HUDEP-2 (cell line): ENCODE results near the gene ATRIP.

ENCODE experiments used
- DNase-seq, 76 experiments: peaks; one replicate each; lab custom pipeline; 2025; ENCODE audit not compliant: unreplicated experiment in 76 of 76; lab: John Stamatoyannopoulos, UW

ATRIP gene

GRCh38 chr3:48409291-48410201, 37.0 kb upstream of the ATRIP start:
- DNase-seq = no peak

- no peak for DNase-seq
These were observed 36.1 kb upstream of the ATRIP start for GRCh38 chr3:48410205-48411040.

DNA sequence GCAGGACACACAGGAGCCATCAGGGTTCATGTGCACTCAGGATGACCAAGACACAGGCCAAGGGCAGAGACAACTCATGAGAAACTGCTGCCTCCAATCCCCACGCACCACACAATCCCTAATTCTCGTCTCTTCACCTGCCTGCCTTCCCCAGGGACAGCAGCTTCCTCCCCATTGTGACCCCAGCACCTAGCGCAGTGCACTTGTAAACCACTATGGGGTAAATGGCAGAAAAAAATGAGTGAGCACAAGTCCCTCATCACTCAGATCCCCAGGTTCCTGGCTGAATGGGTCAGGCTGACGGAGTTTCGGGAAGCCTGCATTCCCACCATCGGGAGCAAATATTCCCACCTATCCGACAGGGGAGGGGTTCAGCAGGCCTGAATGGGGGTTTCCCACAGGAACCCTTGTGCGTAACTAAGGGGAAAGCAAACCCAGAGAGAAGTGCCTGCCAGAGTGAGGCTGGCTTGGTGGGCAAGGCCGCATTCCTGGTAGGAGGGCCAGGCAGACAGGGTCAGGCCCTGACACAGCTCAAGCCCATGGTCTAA, 35.4 kb upstream of the ATRIP start:
- DNase-seq = no peak

DNA sequence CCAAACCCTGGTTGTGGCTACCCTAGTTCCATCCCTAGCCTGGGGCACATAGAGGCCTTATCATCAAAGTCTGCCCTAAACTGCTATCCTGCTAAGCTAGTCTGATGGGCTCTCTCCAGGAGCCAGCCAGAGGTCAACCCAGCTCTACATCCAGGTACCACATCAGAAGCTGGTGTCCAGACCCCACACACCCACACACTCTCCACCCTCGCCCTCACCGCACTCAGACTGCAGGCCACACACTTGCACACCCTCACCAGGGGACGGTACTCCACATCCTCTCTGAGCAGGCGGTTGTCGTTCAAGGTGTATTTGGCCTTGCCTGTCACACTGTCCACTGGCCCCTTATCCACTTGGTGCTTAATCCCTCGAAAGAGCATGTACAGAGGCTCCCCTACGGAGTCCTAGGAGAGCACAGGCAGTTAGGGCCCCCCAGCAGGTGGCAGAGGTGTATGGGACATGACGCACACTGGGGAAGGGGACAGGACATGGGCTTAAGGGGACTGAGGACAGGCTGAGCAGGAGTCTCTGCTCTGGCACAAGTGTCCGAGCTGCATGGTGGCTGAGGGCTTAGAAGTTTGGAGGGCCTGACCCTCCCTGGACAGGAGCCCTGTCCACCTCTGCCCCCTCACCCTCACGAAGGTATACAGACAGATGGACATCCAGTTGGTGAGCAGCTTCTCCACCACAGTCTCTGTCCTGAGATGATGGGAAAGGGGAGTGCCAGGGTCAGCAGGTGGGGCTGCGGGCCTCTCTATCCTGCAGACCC, 34.7 kb upstream of the ATRIP start:
- DNase-seq = no peak

DNA sequence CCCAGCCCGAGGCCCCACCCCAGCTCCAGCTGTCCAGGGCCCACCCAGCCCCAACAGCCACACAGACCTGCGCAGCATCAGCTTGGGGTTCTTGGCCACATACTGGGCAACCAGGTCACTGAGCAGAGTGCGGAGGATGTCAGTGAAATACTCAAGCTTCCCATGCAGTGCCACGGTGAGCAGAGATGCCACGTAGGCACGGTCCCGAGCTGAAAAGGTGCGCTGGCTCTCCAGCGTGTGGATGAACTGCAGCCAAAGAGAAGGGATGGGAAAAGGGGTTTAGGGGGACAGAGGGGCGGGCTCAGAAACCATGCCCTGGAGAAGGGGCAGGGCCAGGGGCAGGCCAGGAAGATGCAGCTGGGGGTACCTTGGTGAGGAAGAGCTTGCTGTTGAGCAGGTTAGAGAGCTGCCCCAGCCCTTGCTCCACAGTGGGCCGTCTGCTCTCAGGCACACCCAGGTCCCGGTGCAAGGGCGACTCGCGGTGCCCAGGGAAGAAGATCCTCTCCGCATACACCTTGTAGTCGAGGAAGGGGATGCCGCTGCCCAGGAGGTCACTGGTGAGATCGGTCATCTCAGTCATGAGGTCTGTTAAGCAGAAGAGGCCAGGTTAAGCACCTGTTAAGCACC, 34.0 kb upstream of the ATRIP start:
- no peak for DNase-seq

DNA sequence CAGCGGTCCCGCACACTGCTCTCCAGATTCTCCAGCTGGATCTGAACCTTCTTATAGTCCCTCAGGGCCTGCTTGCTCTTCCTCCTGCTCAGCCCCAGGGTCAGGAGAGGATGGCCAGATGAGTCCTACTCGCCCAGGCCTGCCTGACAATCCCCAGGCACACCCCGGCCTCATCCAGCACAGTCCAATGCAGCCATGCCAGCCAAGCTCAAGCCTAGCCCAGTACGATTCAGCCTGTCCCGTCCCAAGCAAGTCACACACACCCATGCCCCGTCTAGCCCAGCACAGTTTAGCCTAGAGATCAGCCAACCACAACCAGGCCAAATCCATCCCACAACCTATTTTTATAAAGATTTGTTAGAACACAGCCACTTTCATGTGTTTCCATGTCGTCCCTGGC, 33.5 kb upstream of the ATRIP start:
- DNase-seq = no peak

- DNase-seq = no peak
These were observed 32.9 kb upstream of the ATRIP start for GRCh38 chr3:48413611-48414010.

- DNase-seq = no peak
These were observed 31.9 kb upstream of the ATRIP start for GRCh38 chr3:48414376-48415250.

GRCh38 chr3:48415251-48415953, 31.1 kb upstream of the ATRIP start:
- no peak for DNase-seq

DNA sequence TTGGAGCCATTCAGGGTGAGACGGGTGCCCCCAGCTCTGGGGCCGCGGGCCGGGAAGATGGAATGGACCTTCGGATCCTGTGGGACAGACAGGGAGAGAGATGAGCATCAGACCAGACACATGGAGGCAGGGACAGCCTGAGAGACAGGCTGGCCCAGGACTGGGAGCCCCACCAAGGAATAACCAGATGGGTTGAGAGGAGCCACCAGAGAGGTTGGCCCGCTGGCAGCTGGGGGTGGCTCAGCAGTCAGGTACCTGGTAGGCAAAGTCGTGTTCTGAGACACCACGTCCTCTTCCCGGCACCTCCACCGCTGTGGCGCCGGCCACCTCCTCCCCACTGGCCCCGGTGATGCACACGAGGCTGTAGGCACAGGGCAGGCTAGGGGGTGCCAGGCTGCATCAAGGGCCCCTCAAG, 30.4 kb upstream of the ATRIP start:
- DNase-seq = no peak

GRCh38 chr3:48416546-48416945, 30.0 kb upstream of the ATRIP start:
- no peak for DNase-seq

DNA sequence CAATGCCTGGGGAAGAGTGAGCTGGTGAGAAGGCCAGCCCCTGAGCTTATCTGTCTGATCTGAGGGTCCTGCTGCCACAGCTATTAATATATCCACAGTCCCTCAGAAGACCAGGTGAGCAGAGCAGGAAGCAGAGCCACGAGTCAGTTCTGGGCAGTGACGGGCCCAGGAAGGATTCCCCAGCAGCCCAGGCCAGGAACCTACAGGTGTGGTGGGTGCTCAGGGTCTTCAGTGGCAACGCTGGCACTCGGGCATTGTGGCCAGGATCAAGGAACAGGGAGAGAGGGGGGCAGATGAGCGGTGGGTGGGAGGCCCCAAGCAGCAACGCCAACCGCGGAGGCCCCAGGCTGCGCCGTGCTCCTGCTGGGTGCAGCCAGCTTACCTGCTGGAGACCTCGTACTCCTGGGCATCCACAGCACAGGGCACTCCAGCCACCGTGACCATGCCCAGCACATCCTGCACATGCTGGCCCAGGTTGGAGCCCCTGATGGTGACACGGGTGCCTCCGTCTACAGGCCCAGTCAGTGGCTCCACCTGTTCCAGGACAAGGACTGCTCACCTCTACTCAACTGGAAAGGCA, 28.9 kb upstream of the ATRIP start:
- DNase-seq = no peak

DNA sequence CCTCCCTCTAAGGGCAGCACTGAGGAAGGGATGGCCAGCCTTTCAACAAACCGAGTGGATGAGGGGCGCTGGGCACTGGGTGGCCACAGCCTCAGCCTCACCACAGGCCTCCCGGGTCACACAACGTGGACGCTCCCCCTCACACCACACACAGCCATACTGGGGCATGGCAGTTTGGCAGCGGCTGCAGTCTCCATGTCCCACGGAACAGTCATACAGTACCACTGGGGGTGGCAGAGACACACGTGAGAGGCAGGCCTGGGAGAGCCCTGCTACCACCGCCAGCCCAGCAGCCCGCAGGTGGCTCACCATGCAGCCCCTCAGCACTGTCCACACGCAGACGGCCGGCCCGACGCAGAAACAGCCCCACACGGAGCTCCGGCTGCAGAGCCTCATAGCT, 28.4 kb upstream of the ATRIP start:
- no peak for DNase-seq

- DNase-seq = no peak
These were observed 27.9 kb upstream of the ATRIP start for GRCh38 chr3:48418651-48419050.

DNA sequence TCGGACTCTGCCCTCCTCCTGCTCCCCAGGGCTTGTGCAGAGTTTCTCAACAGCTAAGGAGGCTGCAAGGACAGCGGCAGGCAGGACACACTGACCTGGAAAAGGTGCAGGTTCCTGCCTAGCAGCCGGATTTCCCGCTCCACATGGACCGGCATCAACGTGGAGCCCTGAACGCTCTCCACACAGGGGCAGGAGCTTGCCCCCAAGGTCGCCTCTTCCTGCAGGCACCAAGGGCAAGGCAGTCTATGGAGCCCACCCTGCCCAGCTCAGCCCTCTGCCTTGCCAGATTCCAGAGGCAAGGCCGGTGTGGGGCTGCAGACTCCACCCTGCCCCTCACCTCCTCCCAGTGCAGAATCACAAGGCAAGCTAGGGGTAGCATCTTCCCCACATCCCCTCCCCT, 27.4 kb upstream of the ATRIP start:
- no peak for DNase-seq

DNA sequence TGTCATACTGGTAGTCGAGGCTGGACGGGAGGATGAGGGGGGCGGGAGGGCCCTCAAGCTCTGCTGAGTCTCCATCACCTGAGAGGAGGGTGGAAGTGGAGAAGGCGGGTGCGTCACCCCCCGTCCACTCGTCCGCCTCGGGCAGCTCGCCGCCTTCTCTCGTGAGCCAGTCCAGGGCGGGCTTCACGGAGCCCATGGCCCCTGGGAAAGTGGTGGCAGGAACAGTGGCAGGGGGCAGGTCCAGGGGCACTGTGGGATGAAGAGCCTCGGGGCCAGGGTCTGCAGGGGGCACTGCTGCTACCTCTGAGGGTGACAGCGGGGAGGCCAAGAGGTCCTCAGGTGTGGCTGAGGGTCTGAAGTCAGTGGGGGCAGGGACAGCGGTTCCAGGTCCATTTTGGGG, 26.9 kb upstream of the ATRIP start:
- DNase-seq = no peak

- no peak for DNase-seq
These were observed 26.0 kb upstream of the ATRIP start for GRCh38 chr3:48420561-48420960.

DNA sequence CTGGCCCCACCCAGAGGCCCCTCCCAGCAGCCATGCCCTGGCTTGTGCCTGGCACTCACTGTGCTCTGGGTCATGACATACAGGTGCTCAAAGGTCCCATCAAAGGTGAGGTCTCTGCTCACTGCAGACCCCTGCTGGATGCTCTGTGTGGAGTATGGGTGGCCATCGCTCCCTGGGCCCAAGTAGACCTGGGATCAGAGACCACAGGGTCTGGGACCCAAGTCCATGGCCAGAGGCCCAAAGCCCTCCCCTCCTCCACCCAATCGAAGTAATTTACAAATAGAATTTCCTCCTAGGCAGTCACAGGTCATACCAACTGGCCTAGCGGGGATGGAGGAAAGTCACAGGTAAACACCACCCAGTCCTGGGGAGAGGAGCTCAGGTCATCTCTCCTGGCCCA, 24.3 kb upstream of the ATRIP start:
- no peak for DNase-seq
